Liver (tissue), 3 donors: ENCODE measurements around the gene VASN.
"Not testable (repeated sequence)": the region's sequence is repeated elsewhere in the genome, so short reads cannot be mapped to it uniquely, and the experiment has no call there.

ENCODE experiments used
- GABPA ChIP-seq, 2 donors: IDR thresholded peaks in 1 of 2; conservative IDR thresholded peaks in 1 of 2; 2 replicates each; pipeline ENCODE4 v1.6.1; 2016; ENCODE audit warnings: antibody characterized with exemption in 2 of 2, mild to moderate bottlenecking in 1 of 2, moderate library complexity in 1 of 2
- REST ChIP-seq: IDR thresholded peaks from 2 replicates; pipeline ENCODE4 v1.6.1; 2016; ENCODE audit warnings: antibody characterized with exemption, mild to moderate bottlenecking
- TF ChIP-seq, protein P1 (sequence below): fragments of 150-350 bp; IDR thresholded peaks from 2 replicates; pipeline ENCODE4 v1.5.1; 2017; ENCODE audit warnings: improper control_type of control experiment, low read depth, low read length; ENCODE audit not compliant: missing input control
- donor health status: healthy.
- donor health status: healthy.

DNA sequence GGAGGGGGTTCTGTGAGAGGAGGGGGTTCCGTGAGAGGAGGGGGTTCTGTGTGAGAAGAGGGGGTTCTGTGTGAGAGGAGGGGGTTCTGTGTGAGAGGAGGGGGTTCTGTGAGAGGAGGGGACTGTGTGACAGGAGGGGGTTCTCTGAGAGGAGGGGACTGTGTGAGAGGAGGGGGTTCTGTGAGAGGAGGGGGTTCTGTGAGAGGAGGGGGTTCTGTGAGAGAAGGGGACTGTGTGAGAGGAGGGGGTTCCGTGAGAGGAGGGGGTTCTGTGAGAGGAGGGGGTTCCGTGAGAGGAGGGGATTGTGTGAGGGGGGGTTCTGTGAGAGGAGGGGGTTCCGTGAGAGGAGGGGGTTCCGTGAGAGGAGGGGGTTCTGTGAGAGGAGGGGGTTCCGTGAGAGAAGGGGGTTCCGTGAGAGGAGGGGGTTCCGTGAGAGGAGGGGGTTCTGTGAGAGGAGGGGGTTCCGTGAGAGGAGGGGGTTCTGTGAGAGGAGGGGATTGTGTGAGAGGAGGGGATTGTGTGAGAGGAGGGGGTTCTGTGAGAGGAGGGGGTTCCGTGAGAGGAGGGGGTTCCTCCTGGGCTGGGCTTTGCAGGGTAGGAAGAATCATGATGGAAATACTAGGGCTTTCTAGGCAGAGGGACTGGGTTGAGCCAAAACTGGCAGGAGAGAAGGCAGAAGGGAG lies 27.2 kb upstream of the VASN start:
- TF ChIP-seq, protein P1, sequence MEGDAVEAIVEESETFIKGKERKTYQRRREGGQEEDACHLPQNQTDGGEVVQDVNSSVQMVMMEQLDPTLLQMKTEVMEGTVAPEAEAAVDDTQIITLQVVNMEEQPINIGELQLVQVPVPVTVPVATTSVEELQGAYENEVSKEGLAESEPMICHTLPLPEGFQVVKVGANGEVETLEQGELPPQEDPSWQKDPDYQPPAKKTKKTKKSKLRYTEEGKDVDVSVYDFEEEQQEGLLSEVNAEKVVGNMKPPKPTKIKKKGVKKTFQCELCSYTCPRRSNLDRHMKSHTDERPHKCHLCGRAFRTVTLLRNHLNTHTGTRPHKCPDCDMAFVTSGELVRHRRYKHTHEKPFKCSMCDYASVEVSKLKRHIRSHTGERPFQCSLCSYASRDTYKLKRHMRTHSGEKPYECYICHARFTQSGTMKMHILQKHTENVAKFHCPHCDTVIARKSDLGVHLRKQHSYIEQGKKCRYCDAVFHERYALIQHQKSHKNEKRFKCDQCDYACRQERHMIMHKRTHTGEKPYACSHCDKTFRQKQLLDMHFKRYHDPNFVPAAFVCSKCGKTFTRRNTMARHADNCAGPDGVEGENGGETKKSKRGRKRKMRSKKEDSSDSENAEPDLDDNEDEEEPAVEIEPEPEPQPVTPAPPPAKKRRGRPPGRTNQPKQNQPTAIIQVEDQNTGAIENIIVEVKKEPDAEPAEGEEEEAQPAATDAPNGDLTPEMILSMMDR = not testable (repeated sequence)
- not testable (repeated sequence) for TF ChIP-seq GABPA (IDR thresholded peaks at IDR 0.05 in 1 of 2, conservative IDR thresholded peaks at IDR 0.05 in 1 of 2); REST
